IMR-90 (cell line): ENCODE results near the gene MRPL32. TPM values are rescaled to one million over a fixed set of nuclear protein-coding genes. Genes with fewer than 3 reads are reported as not detected.

Experiments used
- ATAC-seq: fragments of 200-7000 bp; cut with Tn5 transposase; 2 replicates; pipeline ENCODE4 v1.9.1; 2020; ENCODE audit warnings: low read depth, mild to moderate bottlenecking, moderate library complexity
- BruUV-seq: library from RNA; stranded (reverse); fragments of 400-500 nt; replicated peaks from 2 replicates; lab custom pipeline; 2021; lab: Mats Ljungman, UMichigan
- CTCF ChIA-PET: fragments of 300-600 bp; formaldehyde crosslinking; extraction: SDS; loops from one replicate; lab custom pipeline; 2021; ENCODE audit warnings: antibody characterized with exemption; lab: Yijun Ruan, JAX
- POLR2A ChIA-PET: fragments of 300-600 bp; sonication (Branson Sonifier 250); formaldehyde crosslinking; loops from one replicate; lab custom pipeline; 2022; ENCODE audit warnings: antibody characterized with exemption; ENCODE audit not compliant: unreplicated experiment; lab: Charles Lee
- DNase-seq: peaks from one replicate; pipeline ENCODE4 v3.0.0; 2013
- H2AFZ ChIP-seq: replicated peaks from 2 replicates; pipeline ENCODE3; 2013; ENCODE audit warnings: low read length, mild to moderate bottlenecking; ENCODE audit not compliant: poor library complexity
- H2AK5ac ChIP-seq: 2 replicates; pipeline ENCODE4 v1.6.1; 2013; ENCODE audit warnings: low read depth, low read length, inconsistent platforms
- H2AK9ac ChIP-seq: replicated peaks from 2 replicates; pipeline ENCODE3; 2013; ENCODE audit warnings: mild to moderate bottlenecking, low read depth, low read length, moderate library complexity; ENCODE audit not compliant: poor library complexity
- H2BK120ac ChIP-seq: 2 replicates; pipeline ENCODE4 v1.6.1; 2013; ENCODE audit warnings: low read depth, low read length, inconsistent platforms
- H2BK15ac ChIP-seq: 3 replicates; pipeline ENCODE4 v1.6.1; 2013; ENCODE audit warnings: low read depth, low read length, inconsistent platforms
- H2BK20ac ChIP-seq: 2 replicates; pipeline ENCODE4 v1.6.1; 2013; ENCODE audit warnings: low read depth, mild to moderate bottlenecking, inconsistent platforms, low read length, moderate library complexity
- H2BK5ac ChIP-seq: 2 replicates; pipeline ENCODE4 v1.6.1; 2013; ENCODE audit warnings: mild to moderate bottlenecking, low read depth, low read length, inconsistent platforms; ENCODE audit not compliant: poor library complexity, severe bottlenecking
- H3K14ac ChIP-seq: replicated peaks from 2 replicates; pipeline ENCODE4 v1.6.1; 2013; ENCODE audit warnings: low read depth, low read length, inconsistent platforms
- H3K18ac ChIP-seq: 2 replicates; pipeline ENCODE4 v1.6.1; 2013; ENCODE audit warnings: low read depth, low read length, control low read depth
- H3K23ac ChIP-seq: 2 replicates; pipeline ENCODE4 v1.6.1; 2013; ENCODE audit warnings: low read depth, low read length, inconsistent platforms
- H3K27ac ChIP-seq: 2 replicates; pipeline ENCODE4 v1.5.1; 2013; ENCODE audit warnings: mild to moderate bottlenecking, control low read depth, low read length; ENCODE audit not compliant: insufficient read depth
- H3K27me3 ChIP-seq: 2 replicates; pipeline ENCODE4 v1.6.1; 2013; ENCODE audit warnings: low read length; ENCODE audit not compliant: control insufficient read depth, insufficient read depth
- H3K36me3 ChIP-seq: 2 replicates; pipeline ENCODE4 v1.6.1; 2013; ENCODE audit warnings: low read length, mixed read lengths; ENCODE audit not compliant: control insufficient read depth, insufficient read depth
- H3K4ac ChIP-seq: 2 replicates; pipeline ENCODE4 v1.6.1; 2013; ENCODE audit warnings: low read depth, low read length, inconsistent platforms
- H3K4me1 ChIP-seq: 2 replicates; pipeline ENCODE4 v1.6.1; 2013; ENCODE audit warnings: low read length, mixed read lengths; ENCODE audit not compliant: control insufficient read depth, insufficient read depth
- H3K4me2 ChIP-seq: 2 replicates; pipeline ENCODE4 v1.6.1; 2013; ENCODE audit warnings: low read depth, mild to moderate bottlenecking, control low read depth, low read length, moderate library complexity
- H3K4me3 ChIP-seq: 2 replicates; pipeline ENCODE4 v1.5.1; 2013; ENCODE audit warnings: low read depth, mild to moderate bottlenecking, control low read depth, low read length, moderate library complexity; ENCODE audit not compliant: insufficient read depth
- H3K56ac ChIP-seq: 2 replicates; pipeline ENCODE4 v1.6.1; 2013; ENCODE audit warnings: low read length, inconsistent platforms; ENCODE audit not compliant: insufficient read depth; ENCODE audit errors: extremely low read depth
- H3K79me1 ChIP-seq, 2 experiments: 2 replicates each; pipeline ENCODE4 v1.6.1; 2013; ENCODE audit warnings: low read length in 2 of 2, inconsistent platforms in 1 of 2, low read depth in 1 of 2
- H3K9ac ChIP-seq: 2 replicates; pipeline ENCODE4 v1.6.1; 2013; ENCODE audit warnings: low read depth, low read length, control low read depth
- H3K9me1 ChIP-seq: 2 replicates; pipeline ENCODE4 v1.6.1; 2013; ENCODE audit warnings: low read length, inconsistent platforms; ENCODE audit not compliant: insufficient read depth
- H3K9me3 ChIP-seq: 2 replicates; pipeline ENCODE4 v1.6.1; 2013; ENCODE audit warnings: low read length; ENCODE audit not compliant: control insufficient read depth, insufficient read depth
- H4K20me1 ChIP-seq: 2 replicates; pipeline ENCODE4 v1.6.1; 2013; ENCODE audit warnings: low read length, inconsistent platforms; ENCODE audit not compliant: insufficient read depth
- H4K5ac ChIP-seq: 2 replicates; pipeline ENCODE4 v1.6.1; 2013; ENCODE audit warnings: mild to moderate bottlenecking, low read depth, low read length, control low read depth
- H4K8ac ChIP-seq, 2 experiments: 2 replicates each; pipeline ENCODE4 v1.6.1; 2013; ENCODE audit warnings: low read depth in 2 of 2, low read length in 2 of 2, control low read depth in 1 of 2, inconsistent platforms in 1 of 2
- H4K91ac ChIP-seq: 2 replicates; pipeline ENCODE4 v1.6.1; 2013; ENCODE audit warnings: low read depth, low read length, inconsistent platforms; ENCODE audit not compliant: insufficient read depth
- CHD1 ChIP-seq: IDR thresholded peaks from 2 replicates; pipeline ENCODE4 v1.6.1; 2012; ENCODE audit warnings: low read depth, low read length, improper control_type of control experiment
- FOS ChIP-seq: fragments of 150-350 bp; IDR thresholded peaks from 2 replicates; pipeline ENCODE4 v1.6.1; 2016; ENCODE audit warnings: low read depth, low read length
- MAFK ChIP-seq: IDR thresholded peaks from 2 replicates; pipeline ENCODE4 v1.6.1; 2012; ENCODE audit warnings: low read depth, low read length, improper control_type of control experiment
- MAZ ChIP-seq: IDR thresholded peaks from 2 replicates; pipeline ENCODE4 v1.6.1; 2012; ENCODE audit warnings: low read depth, mild to moderate bottlenecking, low read length, improper control_type of control experiment, moderate library complexity, borderline replicate concordance
- MXI1 ChIP-seq: IDR thresholded peaks from 2 replicates; pipeline ENCODE4 v1.6.1; 2012; ENCODE audit warnings: low read depth, mild to moderate bottlenecking, low read length, moderate library complexity, borderline replicate concordance
- NFE2L2 ChIP-seq: fragments of 150-350 bp; IDR thresholded peaks from 2 replicates; pipeline ENCODE4 v1.6.1; 2016; ENCODE audit warnings: low read depth, mild to moderate bottlenecking, low read length
- POLR2A ChIP-seq: IDR thresholded peaks from 2 replicates; pipeline ENCODE4 v1.6.1; 2012; ENCODE audit warnings: mild to moderate bottlenecking, low read depth, low read length
- RAD21 ChIP-seq: IDR thresholded peaks from 2 replicates; pipeline ENCODE4 v1.6.1; 2012; ENCODE audit warnings: low read length, improper control_type of control experiment
- RCOR1 ChIP-seq: IDR thresholded peaks from 2 replicates; pipeline ENCODE4 v1.6.1; 2012; ENCODE audit warnings: mild to moderate bottlenecking, low read length, improper control_type of control experiment; ENCODE audit not compliant: insufficient replicate concordance
- dilution Hi-C: fragments of 300-500 bp; cut with HindIII; formaldehyde crosslinking; loops from one replicate; pipeline ENCODE4 v1.14.3; 2018; ENCODE audit warnings: low sequenced_read_pairs; ENCODE audit not compliant: unreplicated experiment
- in situ Hi-C: fragments of 300-500 bp; cut with MboI; formaldehyde crosslinking; loops from 3 replicates; pipeline ENCODE4 v1.14.3; 2019; ENCODE audit warnings: low sequenced_read_pairs, inconsistent platforms, mixed read lengths
- intact Hi-C: fragments of 100-400 bp; cut with micrococcal nuclease; formaldehyde crosslinking; loops from 2 replicates; pipeline ENCODE4 v1.10.0; 2022
- polyA plus RNA-seq, 3 experiments: library from polyadenylated mRNA; depleted of rRNA; stranded (reverse); fragments of >200 nt; gene quantifications; 2 replicates each; pipeline ENCODE4 v1.2.3, GENCODE V29; 2012; ENCODE audit warnings: low replicate concordance in 1 of 3
- total RNA-seq: library from RNA; depleted of rRNA; stranded (reverse); fragments of >200 nt; gene quantifications from 2 replicates; pipeline ENCODE4 v1.2.3, GENCODE V29; 2012

The MRPL32 gene
- total and polyA plus RNA-seq, 2 of the 4 experiments (the other 2 are of a cell fraction) = 42.3 to 75.3 TPM

- Histone ChIP-seq H2BK15ac (no peak overlapping the region), H3K18ac (no peak overlapping the region), H3K79me1 (peaks cover 16 to 20% of the 10 kb centered on the region in 2 experiments), H2BK5ac (no peak overlapping the region), H2AFZ (no peak overlapping the region), H3K56ac (no peak overlapping the region), H3K4ac (no peak overlapping the region), H4K20me1 (no peaks in the 10 kb centered on the region; the same call in 1 of the 2 replicates), H3K27me3 (no peaks in the 10 kb centered on the region; the same call in 1 of the 2 replicates), H3K9ac (no peak overlapping the region), H3K23ac (no peak overlapping the region), H3K4me3 (no peak overlapping the region), H2BK120ac (no peak overlapping the region), H3K14ac (no peak overlapping the region), H3K36me3 (peaks cover 3% of the 10 kb centered on the region), H3K4me2 (no peak overlapping the region), H2AK5ac (no peak overlapping the region), H3K4me1 (no peaks in the 10 kb centered on the region; the same call in none of the 2 replicates), H2BK20ac (no peak overlapping the region), H3K9me3 (no peaks in the 10 kb centered on the region), H2AK9ac (no peak overlapping the region), H4K5ac (no peak overlapping the region), H4K8ac (no peak overlapping the region), H3K9me1 (peaks cover 11% of the 10 kb centered on the region; the same call in 1 of the 2 replicates), H4K91ac (no peak overlapping the region), H3K27ac (no peak overlapping the region)
- DNase-seq (no peak), ATAC-seq (no peak)
- CTCF ChIA-PET = no interaction called here
- POLR2A ChIA-PET = no interaction called here
- intact Hi-C loops = no loop called here
- TF ChIP-seq MAFK (no peak), POLR2A (no peak), MAZ (no peak), FOS (no peak), RAD21 (no peak), RCOR1 (no peak), MXI1 (no peak), CHD1 (no peak), NFE2L2 (no peak)
- no TSS peak for BruUV-seq
- dilution Hi-C loops = no loop called here
- in situ Hi-C loops = no loop called here
These were observed 24.9 kb upstream of the MRPL32 start for GRCh38 chr7:42907316-42907715.
